NCI-H1930 (cell line): Measurements from ENCODE around the gene WDR17.

Experiments used
- DNase-seq, 2 experiments: peaks; one replicate each; lab custom pipeline; 2025; lab: John Stamatoyannopoulos, UW

WDR17 gene

DNA sequence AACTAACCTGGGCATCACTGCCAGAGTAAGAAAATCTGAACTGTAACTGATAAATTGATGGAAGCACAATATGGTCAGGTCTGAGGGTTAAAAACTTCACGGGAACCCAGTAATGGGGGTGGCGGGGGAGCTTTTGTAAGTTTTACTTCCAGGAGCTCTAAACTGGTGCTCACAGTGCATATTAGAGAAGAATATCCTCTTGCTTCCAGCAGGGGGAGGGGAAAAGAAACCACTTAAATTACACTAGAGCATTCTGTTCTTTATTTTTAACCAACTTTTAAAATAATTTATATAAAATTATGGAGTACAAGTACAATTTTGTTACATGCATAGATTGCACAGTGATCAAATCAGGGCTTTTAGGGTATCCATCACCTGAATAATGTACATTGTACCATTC lies 33.7 kb downstream of the WDR17 start:
- no peak for DNase-seq

DNA sequence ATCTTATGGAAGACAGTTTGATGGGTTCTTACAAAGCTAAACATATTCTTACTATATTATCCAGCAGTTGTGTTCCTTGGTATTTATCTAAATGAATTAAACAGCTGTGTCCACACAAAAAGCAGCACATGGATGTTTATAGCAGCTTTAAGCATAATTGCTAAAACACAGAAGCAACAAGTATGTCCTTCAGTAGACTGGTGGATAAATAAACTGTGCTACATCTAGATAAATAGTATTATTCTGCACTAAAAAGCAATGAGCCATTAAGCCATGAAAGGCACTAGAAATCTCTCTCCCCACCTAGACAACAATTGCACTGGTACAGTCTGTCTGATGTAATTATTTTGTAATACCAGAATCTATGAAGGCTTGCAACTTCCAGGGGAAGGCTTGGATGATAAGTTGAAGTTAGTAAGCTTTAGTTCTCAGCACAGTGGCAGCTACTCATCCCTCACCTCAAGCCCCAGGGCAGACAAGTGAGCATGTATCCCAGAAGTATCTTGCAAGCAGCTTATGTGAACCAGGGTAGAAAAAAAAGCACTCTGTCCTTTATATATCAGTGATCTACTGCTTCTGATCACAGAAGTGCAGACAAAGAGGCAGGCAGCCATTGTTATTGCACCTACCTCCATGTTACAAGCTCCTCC lies 36.9 kb downstream of the WDR17 start:
- no peak for DNase-seq

DNA sequence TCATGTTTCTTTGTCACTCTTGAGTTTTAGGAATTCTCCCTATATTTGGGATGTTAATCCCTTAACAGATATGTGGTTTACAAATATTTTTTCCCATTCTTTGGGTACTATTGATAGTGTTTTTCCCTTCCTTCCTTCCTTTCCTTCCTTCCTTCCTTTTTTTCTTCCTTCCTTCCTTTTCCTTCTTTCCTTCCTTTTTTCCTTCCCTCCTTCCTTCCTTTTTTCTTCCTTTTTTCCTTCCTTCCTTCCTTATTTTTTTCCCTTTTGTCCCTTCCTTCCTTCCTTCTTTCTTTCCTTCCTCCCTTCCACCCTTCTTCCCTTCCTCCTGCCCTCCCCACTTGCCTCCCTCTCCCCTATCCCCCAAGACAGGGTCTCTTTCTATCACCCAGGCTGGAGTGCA lies 42.1 kb downstream of the WDR17 start:
- DNase-seq, result no peak

DNA sequence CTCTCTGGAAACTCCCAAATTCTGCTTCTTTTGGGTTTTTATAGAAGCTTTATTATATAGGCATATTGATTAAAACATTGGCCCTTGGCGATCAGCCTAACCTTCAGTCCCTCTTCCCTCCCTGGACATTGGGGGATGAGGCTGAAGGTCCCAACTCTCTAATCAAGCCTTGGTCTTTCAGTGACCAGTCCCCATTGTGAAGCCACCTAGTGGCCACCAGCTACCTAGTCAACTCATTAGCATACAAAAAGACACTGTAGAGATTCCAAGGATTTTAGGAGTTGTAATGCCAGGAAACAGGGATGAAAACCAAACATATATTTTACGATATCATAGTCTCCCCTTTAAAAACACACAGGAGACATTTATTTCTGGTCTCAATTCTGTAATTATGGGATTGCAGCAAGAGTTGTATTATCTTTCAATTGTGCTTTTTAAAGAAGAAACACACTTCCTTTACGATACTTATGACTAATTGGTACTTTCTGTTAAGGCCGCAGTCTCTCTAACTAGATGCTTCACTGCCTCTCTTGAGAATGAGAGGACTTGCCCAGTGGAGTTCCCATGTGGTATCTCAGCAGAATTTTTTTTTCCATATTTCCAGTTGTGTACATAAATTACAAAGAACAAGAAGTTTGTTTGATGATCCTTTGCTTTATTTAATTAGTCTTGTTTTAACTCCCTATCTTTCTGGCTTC lies 58.2 kb downstream of the WDR17 start:
- DNase-seq, result no peak

DNA sequence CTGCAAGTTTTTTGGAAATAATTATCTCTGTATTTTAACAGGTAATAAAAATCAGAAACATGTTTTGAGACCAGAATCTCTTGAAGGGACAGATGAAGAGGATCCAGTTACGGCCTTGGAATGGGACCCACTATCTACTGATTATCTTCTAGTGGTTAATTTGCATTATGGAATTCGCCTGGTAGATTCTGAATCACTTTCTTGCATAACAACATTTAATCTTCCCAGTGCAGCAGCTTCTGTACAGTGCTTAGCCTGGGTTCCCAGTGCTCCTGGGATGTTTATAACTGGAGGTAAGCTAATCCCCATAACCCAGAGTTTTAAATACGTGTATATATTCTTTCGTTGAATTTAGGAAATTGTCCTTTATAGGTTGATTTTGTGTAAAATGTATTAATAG lies 59.4 kb downstream of the WDR17 start:
- DNase-seq, result no peak

DNA sequence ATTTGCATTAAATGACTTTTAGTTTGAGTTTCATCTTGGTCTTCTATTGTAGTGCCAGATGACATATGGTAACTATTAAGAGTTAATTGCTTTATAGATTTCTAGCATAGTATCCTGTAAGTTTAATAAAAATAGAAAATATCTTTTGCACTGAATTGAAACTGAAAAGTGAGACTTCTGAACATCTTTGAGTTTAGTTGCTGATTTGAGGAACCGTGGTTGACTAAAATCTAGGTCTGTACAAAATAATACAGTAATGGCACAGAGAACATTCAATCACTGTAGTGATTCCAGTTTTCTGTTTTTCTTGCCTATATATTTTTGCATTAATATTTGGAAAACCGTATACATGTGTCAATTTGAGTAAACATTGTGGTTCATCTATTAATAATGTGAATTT lies 69.0 kb downstream of the WDR17 start:
- DNase-seq, result no peak

DNA sequence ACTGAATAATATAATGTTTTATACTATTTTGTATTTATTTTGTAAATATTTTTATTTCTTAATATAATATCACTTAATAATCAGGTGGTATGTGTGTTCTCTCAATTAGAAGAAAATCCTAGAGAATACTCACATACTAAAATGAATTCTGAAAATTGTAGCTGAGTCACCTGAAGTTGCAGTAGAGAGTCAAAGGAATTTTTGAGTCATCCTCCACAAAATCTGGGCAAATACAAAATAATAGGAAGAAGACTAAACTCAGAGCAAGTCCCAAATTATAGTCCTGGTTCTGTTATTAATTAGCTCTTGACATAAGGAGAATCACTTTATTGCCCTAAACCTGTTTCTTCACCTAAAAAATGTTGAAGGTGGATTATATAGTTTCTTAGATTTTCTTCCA lies 72.0 kb downstream of the WDR17 start:
- DNase-seq, result no peak

DNA sequence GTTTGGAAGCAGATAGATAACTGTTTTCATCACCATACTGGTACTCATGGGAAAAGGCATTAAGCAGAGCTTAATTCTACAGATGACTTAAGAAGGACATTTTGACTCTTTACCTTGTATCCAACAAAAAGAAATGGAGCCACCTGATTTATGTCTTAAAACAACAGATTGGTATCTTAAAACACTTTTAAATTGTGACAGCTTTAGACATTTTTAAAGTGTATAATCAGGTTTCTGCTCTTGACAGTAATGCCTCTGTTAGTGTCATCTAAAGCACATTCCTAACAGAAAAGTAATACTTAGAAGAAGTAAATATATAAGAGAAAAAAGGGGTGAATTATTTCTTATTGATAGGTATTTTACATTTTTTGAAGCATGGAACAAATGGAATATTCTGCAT lies 73.9 kb downstream of the WDR17 start:
- DNase-seq, result no peak

DNA sequence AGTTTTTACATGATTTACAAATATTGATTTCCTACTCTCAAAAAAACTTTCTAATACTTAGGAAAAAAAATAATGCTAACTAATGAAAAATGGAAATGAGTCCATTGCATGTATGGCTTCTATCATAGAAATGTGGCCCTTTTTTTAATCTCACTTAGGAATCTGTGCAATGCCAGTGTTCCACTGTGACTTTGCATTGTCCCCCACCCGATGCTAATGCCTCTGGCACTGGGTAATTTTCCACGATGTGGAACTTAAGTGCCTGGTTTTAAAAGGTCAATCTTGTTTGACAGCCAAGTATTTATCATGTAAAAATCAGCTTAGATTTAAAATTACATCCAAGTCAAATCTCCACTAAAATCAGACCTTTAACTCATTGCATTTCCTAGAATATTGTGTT lies 76.6 kb downstream of the WDR17 start:
- no peak for DNase-seq

DNA sequence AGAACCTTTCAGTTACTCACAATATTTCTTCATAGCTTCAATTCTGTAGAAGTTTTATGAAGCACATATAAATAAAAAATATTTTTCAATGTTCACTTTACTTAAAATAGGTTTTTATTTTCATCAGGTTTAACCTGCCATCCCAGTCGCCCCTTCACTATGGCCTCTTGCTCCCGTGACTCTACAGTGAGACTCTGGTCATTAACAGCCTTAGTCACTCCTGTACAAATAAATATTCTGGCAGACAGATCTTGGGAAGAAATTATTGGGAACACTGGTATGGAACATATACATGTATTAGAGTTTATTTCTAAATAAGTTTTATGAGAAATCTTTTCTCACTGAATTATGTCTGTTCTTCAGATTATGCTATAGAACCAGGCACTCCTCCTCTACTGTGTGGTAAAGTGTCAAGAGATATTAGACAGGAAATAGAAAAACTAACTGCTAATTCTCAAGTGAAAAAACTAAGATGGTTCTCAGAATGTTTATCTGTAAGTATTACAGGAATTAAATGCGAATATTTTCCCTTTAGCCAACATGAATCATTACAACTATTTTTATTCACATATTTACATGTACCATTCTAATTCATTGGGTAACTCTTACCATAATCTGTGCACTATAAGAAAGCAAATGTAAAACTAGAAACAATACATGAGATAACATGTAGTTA lies 84.2 kb downstream of the WDR17 start:
- no peak for DNase-seq

DNA sequence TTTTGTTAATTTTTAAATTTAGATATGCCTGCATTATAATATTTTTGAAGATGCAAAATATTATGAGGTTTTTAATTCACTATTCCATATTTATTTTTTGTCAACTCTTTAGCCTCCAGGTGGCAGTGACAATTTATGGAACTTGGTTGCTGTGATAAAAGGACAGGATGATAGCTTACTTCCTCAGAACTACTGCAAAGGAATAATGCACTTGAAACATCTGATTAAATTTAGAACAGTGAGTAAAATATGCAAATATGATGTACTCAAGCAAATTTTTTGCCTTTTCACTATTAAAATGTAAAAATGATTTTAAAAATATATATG lies 84.7 kb downstream of the WDR17 start:
- no peak for DNase-seq

DNA sequence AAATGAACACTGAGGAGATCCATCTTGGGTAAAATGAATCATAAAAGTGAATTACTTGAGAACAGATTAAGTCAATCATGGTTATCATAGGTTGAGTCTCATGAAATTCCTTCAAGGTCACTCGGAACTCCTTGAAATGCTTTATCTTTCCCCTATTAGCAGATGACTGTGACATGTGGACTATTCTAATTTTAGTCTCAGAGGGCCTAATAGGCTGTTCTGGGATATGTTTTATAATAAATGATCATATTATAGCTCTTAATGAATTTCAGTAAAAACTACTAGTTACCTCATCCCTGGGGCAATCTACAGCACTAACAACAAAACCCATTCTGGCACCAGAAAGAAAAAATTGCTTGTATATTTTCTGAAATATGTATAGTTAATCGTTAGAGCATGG lies 85.1 kb downstream of the WDR17 start:
- no peak for DNase-seq

DNA sequence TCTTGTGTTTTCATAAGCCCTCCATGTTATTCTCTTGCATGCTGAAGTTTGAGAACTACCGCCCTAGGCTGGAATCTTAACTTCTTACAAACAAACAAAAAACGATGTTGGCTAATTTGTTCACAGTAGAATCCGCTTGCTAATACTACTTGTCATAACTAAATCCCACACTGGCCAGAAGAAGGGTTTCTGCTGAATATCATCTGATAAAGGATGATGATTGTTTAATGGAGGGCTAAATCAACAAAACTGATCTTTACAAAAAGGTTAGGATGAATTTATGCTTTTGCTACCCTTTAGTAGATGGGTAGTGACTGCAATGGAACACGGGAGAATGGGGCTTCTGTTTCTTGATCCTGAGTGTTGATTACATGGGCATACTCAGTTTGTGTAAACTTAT lies 87.5 kb downstream of the WDR17 start:
- DNase-seq, result no peak

DNA sequence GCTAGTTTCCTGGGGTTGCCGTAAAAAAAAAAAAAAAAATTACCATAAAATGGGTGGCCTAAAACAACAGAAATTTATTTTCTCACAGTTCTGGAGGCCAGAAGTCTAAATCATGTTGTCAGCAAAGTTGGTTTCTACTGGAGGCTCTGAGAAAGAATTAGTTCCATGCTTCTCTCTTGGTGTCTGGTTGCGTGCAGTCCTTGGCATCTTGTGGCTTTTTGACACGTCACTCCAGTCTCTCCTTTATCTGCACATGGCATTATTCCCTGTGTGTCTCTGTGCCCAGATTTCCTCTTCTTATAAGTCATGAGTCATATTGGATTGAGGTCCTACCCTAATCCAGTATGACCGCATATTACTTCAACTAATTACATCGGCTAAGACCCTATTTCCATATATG lies 91.0 kb downstream of the WDR17 start:
- DNase-seq, result no peak

DNA sequence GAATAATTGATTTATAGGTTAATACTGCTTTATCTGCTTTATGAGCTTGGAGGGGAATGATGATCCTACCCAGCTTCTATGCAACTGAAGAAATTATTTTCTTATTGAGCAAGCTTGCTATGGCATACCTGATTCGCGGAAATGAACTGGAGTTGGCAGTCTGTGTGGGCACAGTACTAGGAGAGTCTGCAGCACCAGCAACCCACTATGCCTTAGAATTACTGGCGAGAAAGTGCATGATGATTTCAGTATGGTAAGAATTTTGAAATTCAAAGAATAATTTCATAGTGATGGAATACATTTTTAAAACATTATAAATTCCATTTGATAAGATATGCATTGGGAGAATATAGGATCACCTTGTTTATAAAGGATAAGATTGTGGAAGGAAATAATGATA lies 97.4 kb downstream of the WDR17 start:
- no peak for DNase-seq

DNA sequence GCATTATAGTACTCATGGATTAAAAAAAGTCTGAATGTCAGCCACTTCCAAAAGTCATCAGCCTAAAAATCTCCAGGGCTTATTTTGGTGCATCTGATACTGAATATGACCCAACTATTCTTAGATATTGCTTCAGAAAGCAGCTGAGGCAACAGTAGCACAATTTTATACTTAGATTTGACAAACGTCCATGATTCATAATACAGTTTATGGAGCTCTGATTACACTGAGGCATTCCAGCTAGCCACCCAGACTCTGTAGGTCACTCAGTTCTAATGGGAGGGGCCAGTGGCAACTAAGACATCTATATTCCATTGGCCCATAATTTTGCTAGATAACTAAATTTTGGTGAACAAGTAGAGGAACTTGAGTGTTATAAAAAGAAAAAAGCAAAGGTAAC lies 119.4 kb downstream of the WDR17 start:
- DNase-seq, result no peak

DNA sequence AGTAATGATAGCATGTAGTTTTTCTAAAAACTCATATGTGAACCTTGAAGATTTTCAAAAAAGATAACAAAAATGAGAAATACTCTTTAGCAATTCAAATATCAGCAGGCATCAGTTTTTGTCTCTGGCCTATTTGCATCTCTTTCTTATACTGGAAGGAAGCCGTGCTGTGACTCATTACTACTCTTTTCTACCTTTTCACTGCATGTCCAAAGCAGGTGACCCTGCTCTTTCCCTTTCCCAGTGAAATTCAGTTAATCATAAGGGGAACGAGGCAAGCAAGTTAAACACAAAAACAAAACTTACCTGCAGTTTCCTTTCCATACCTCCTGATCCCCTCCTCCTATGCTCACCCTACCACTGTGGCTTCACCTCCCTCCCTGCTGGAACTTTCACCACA lies 120.4 kb downstream of the WDR17 start:
- no peak for DNase-seq

DNA sequence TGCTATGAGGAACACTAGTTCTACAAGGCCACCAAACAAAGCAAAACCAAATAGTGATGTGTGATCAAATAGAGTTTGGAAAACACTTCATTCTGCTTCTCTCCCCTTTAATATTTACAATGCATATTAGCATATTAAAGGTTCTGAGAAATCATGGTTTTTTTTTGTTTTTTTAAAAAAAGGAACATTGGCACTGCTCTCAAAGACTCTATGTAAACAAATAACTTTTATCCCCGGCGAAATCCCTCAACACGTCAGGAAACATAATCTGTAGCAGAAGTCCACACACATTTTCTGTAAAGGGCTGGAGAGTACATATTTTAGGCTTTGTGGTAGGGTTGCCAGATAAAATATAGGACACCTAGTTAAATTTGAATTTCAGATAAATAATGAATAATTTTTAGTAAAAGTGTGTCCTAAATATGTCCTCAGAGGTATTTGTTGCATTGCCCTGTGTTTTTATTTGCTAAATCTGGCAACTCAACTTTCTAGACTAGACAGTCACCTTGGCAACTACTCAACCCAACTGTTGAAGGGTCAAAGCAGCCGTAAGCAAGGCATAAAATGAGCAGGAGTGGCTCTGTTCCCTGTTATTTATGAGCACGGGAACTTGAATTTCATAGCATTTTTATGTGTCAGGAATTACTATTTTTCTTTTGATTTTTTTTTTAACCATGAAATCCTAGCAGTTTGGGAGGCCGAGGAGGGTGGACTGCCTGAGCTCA lies 121.2 kb downstream of the WDR17 start:
- no peak for DNase-seq

DNA sequence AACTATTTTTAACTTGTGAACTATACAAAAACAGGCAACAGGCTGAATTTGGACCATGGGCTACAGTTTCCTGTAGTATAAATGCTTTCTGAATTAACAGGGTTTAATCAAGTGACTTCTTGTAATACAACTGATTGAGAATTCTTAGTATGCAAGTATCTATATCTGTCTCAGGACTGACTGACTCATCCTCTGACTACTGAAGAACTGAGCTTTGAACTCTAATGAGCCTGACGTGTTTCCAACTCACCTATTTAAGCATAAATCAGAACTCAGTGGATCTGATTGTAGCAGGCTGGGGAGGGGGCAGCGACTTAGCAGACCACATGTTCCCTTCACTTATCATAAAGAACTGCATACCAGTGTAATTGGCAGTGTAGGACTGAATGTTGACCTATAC lies 122.0 kb downstream of the WDR17 start:
- DNase-seq, result no peak

DNA sequence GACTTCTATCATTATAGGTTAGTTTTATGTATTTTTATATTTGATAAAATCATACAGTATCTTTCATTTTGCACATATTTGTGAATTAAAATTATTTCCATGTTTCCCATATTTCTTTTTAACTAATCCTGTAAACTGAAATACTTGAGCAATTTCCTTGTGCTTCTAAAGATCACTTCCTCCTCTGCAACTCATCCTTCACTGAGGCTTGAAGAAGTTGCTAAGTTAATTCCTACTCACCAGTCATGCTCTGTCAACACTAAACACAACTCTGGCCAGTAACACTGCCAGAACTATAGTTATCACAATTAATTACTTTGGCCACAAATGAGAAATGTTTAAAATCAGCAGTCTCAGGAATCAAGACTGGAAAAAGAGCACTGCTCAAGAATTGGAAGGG lies 123.0 kb downstream of the WDR17 start:
- no peak for DNase-seq

DNA sequence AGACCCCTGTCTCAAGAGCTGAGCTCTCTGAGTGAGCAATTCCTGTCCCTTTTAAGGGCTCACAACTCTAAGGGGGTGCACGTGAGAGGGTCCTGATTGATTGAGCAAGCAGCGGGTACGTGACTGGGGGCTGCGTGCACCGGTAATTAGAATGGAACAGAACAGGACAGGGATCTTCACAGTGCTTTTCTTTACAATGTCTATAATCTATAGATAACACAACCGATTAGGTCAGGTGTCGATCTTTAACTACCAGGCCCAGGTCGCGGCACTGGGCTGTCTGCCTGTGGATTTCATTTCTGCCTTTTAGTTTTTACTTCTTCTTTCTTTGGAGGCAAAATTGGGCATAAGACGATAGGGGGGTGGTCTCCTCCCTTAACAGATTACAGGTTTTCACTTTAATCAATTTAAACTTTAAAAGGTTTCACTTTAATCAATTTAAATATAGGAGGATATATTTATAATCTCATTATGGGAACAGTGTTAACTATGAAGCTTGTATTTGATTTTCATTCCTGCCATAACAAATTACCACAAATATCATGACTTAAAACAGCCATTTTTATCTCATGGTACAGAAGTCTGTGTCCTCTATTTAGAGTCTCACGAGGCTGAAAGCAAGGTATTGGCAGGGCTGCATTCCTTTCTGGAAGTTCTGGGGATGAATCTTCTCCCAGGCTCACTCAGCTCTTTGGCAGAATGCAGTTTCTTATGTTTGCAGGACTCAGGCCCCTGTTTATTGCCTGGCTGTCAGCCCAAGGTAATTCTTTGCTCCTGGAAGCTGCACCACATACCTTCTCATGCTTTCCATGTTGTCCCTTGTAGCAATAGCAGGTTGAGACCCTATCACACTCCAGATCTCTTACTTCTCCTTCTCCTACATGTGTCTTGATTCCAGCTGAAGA lies 124.5 kb downstream of the WDR17 start:
- no peak for DNase-seq

DNA sequence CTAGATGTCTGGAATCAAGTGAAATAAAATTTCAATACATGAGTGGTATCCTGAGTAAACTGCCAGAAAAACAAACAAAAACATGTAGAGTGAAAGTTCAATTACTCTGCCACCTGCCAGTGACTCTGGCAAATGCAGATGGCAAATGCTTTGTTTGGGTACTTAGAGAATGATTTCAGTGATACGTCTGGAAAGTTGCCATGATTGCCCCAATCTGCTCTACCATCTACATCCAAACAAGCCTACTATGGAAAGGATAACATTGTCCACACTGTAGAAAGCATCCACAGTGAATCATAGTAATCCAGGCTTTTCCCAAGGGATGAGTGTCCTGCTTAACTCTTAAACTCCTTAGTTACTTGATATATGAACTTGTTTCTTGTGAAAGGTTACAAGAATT lies 126.3 kb downstream of the WDR17 start:
- DNase-seq, result peak in 1 of 2 experiments; percentile 75
